ENCODE data around the gene RNASE9.
A peak's percentile ranks its signal among the peaks of the same experiment; 100 is the strongest.
"Not testable (repeated sequence)": the region's sequence is repeated elsewhere in the genome, so short reads cannot be mapped to it uniquely, and the experiment has no call there.

RNASE9 gene

GRCh38 chr14:20572382-20572990, 11.6 kb upstream of the RNASE9 start:
- not testable (repeated sequence) for DNase-seq (ENCODE audit: low read depth in 3 of 3)

GRCh38 chr14:20570720-20571119, 9.9 kb upstream of the RNASE9 start:
- DNase-seq (ENCODE audit: low read depth in 3 of 3), result not testable (repeated sequence)

- not testable (repeated sequence) for DNase-seq (ENCODE audit: low read depth in 3 of 3)
These were observed 9.0 kb upstream of the RNASE9 start for GRCh38 chr14:20569865-20570264.

GRCh38 chr14:20569066-20569465, 8.2 kb upstream of the RNASE9 start:
- DNase-seq (ENCODE audit: low read depth in 3 of 3), result no peak

GRCh38 chr14:20568393-20568792, 7.5 kb upstream of the RNASE9 start:
- DNase-seq (ENCODE audit: low read depth in 3 of 3), result no peak

- DNase-seq (ENCODE audit: low read depth in 3 of 3), result not testable (repeated sequence)
These were observed 6.4 kb upstream of the RNASE9 start for GRCh38 chr14:20567199-20567598.

- no peak for DNase-seq (ENCODE audit: low read depth in 3 of 3)
These were observed 3.7 kb upstream of the RNASE9 start for GRCh38 chr14:20564501-20564997.

GRCh38 chr14:20563971-20564370, 3.1 kb upstream of the RNASE9 start:
- DNase-seq (ENCODE audit: low read depth in 3 of 3), result no peak

- no peak for DNase-seq (ENCODE audit: low read depth in 3 of 3)
These were observed 1.4 kb downstream of the RNASE9 start for GRCh38 chr14:20559461-20559904.

- DNase-seq (ENCODE audit: low read depth in 3 of 3), result no peak
These were observed 3.7 kb downstream of the RNASE9 start for GRCh38 chr14:20557212-20557542.

- DNase-seq (ENCODE audit: low read depth in 3 of 3), result no peak
These were observed 4.2 kb downstream of the RNASE9 start for GRCh38 chr14:20556500-20557211.

- DNase-seq (ENCODE audit: low read depth in 3 of 3), result no peak
These were observed 5.0 kb downstream of the RNASE9 start for GRCh38 chr14:20555845-20556244.

- DNase-seq (ENCODE audit: low read depth in 3 of 3), result no peak
These were observed 7.8 kb downstream of the RNASE9 start for GRCh38 chr14:20553024-20553423.

GRCh38 chr14:20551606-20552005, 9.2 kb downstream of the RNASE9 start:
- no peak for DNase-seq (ENCODE audit: low read depth in 3 of 3)

GRCh38 chr14:20550926-20551325, 9.9 kb downstream of the RNASE9 start:
- no peak for DNase-seq (ENCODE audit: low read depth in 3 of 3)

- no peak for DNase-seq (ENCODE audit: low read depth in 3 of 3)
These were observed 12.3 kb downstream of the RNASE9 start for GRCh38 chr14:20548414-20549158.

GRCh38 chr14:20546877-20547276, 14.0 kb downstream of the RNASE9 start:
- no peak for DNase-seq (ENCODE audit: low read depth in 3 of 3)

GRCh38 chr14:20539906-20540305, 20.9 kb downstream of the RNASE9 start:
- DNase-seq (ENCODE audit: low read depth in 3 of 3), result no peak

- peak; percentile 47 to 71 (median 55) for DNase-seq (ENCODE audit: low read depth in 3 of 3)
These were observed 29.9 kb downstream of the RNASE9 start for GRCh38 chr14:20530771-20531571.

GRCh38 chr14:20529806-20530205, 31.0 kb downstream of the RNASE9 start:
- DNase-seq (ENCODE audit: low read depth in 3 of 3), result no peak

- DNase-seq (ENCODE audit: low read depth in 3 of 3), result no peak
These were observed 36.8 kb downstream of the RNASE9 start for GRCh38 chr14:20524027-20524426.

GRCh38 chr14:20522332-20522731, 38.5 kb downstream of the RNASE9 start:
- DNase-seq (ENCODE audit: low read depth in 3 of 3), result no peak

Data from stimulated activated CD4-positive, alpha-beta T cell treated with anti-CD3 and anti-CD28 coated beads, TNF-alpha, amount 100 ng/mL, for 24 hours (primary cell).